Pancreas (tissue), 10 donors: Measurements from ENCODE around the gene MLLT10. TPM values are rescaled to one million over a fixed set of nuclear protein-coding genes. Genes with fewer than 3 reads are reported as not detected.

Source experiments
- ATAC-seq, 4 donors: fragments of 200-7000 bp; cut with Tn5 transposase; one replicate each; pipeline versions ENCODE4 v1.8.0 to v1.9.1; 2020; ENCODE audit warnings: mild to moderate bottlenecking in 4 of 4, moderate library complexity in 4 of 4
- DNase-seq, 6 donors: peaks; one replicate each; pipeline ENCODE4 v3.0.0-alpha.2; 2020
- FAIRE-seq: peaks from 2 replicates; lab custom pipeline; 2012; peaks lifted over from hg19 to GRCh38; lab: Jason Lieb, UNC
- H3K27ac ChIP-seq, 4 donors: fragments of 200-600 bp; sonication (generic); 1 replicate in 3 of 4; 2 replicates in 1 of 4; pipeline versions ENCODE4 v1.5.0 to v1.8.0; 2020
- H3K27me3 ChIP-seq, 4 donors: fragments of 200-600 bp; one replicate each; pipeline ENCODE4 v1.8.0; 2021
- H3K36me3 ChIP-seq, 3 donors: fragments of 200-600 bp; sonication (generic) in 1 of 3; one replicate each; pipeline versions ENCODE4 v1.5.0 to v1.8.0; 2020 to 2021
- H3K4me1 ChIP-seq, 3 donors: fragments of 200-600 bp; one replicate each; pipeline ENCODE4 v1.8.0; 2021
- H3K4me3 ChIP-seq, 4 donors: fragments of 200-600 bp; sonication (generic) in 2 of 4; one replicate each; pipeline versions ENCODE4 v1.5.0 to v1.8.0; 2020 to 2021
- H3K9me3 ChIP-seq, 4 donors: fragments of 200-600 bp; one replicate each; pipeline ENCODE4 v1.8.0; 2021
- WGBS, 2 donors: extraction: QIAGEN DNeasy Blood & Tissue Kit; methylation state at CpG; one replicate each; pipeline ENCODE4 v1.1.7; 2013; 5-methylcytosine and 5-hydroxymethylcytosine counted together
- intact Hi-C, 3 donors: fragments of 100-400 bp; cut with DNase I; formaldehyde crosslinking; loops; one replicate each; pipeline versions ENCODE4 v1.11.1 to v1.14.2; 2022
- polyA plus RNA-seq, 2 donors: library from polyadenylated mRNA; stranded (reverse); fragments of 200-250 nt; gene quantifications; one replicate each; pipeline ENCODE4 v1.2.3, GENCODE V29; 2013
- total RNA-seq, 6 donors: library from RNA; stranded (reverse); fragmentation: NEBNext Ultra II Directional in 4 of 6; extraction: Animal tissue kit (Norgen Biotek cat#: 25700) in 4 of 6; gene quantifications; one replicate each; pipeline versions ENCODE4 v1.2.1 to v1.2.4, GENCODE V29; 2021 to 2023
- TF ChIP-seq, protein P1 (sequence below), 4 donors: fragments of 200-600 bp; sonication (generic) in 3 of 4; IDR thresholded peaks; one replicate each; pipeline versions ENCODE4 v1.5.0 to v1.8.0; 2021; ENCODE audit warnings: antibody characterized with exemption in 4 of 4
- donor health status: healthy with polysubstance abuse.
- donor health status: DM: no; HTN: no; CAD: no; lungs with moderate emphysema.
- donor health status: DM: no; HTN: no; CAD: no.
- donor health status: control.
- donor health status: control.
- donor health status: Bipolar disorder and iron deficiency.
- donor health status: DM: yes; HTN: yes; CAD: no.
- donor health status: DM: no; HTN: no; CAD: no.
- donor health status: DM: no; HTN: no; CAD: no.
- donor health status: DM: yes; HTN: yes; CAD: no.

Gene MLLT10
- 10 to 100 TPM; 10.7 to 25.1 (median 15.4) TPM for total RNA-seq
- polyA plus RNA-seq: 10 to 100 TPM; 11.3 to 14.5 TPM

- intact Hi-C loops: no loop called here
- Histone ChIP-seq H3K36me3 (no peaks in the 10 kb centered on the region), H3K27ac (peak within 1 kb of the TSS; percentile 94 to 99 (median 98)), H3K4me1 (peaks cover 15 to 30% (median 16%) of the 10 kb centered on the region in 3 donors), H3K27me3 (no peaks in the 10 kb centered on the region), H3K9me3 (no peaks in the 10 kb centered on the region), H3K4me3 (peak within 1 kb of the TSS; percentile 61 to 74 (median 66))
- TF ChIP-seq, protein P1, sequence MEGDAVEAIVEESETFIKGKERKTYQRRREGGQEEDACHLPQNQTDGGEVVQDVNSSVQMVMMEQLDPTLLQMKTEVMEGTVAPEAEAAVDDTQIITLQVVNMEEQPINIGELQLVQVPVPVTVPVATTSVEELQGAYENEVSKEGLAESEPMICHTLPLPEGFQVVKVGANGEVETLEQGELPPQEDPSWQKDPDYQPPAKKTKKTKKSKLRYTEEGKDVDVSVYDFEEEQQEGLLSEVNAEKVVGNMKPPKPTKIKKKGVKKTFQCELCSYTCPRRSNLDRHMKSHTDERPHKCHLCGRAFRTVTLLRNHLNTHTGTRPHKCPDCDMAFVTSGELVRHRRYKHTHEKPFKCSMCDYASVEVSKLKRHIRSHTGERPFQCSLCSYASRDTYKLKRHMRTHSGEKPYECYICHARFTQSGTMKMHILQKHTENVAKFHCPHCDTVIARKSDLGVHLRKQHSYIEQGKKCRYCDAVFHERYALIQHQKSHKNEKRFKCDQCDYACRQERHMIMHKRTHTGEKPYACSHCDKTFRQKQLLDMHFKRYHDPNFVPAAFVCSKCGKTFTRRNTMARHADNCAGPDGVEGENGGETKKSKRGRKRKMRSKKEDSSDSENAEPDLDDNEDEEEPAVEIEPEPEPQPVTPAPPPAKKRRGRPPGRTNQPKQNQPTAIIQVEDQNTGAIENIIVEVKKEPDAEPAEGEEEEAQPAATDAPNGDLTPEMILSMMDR (IDR thresholded peaks at IDR 0.05): peak in 1 of 4 donors; percentile 9
- ATAC-seq (peak; percentile 88 to 94 (median 92)), DNase-seq (peak; percentile 96 to 98 (median 96)), FAIRE-seq (no peak)
- 1% methylated on average over 32 to 73 of the region's 74 CpGs for WGBS, 2 donors
Observed at GRCh38 chr10:21533467-21534279, at the start of gene MLLT10. Gene MLLT10 (plus strand): TSS chr10:21534232. CDS start chr10:21534645, 413 bp downstream.

DNA sequence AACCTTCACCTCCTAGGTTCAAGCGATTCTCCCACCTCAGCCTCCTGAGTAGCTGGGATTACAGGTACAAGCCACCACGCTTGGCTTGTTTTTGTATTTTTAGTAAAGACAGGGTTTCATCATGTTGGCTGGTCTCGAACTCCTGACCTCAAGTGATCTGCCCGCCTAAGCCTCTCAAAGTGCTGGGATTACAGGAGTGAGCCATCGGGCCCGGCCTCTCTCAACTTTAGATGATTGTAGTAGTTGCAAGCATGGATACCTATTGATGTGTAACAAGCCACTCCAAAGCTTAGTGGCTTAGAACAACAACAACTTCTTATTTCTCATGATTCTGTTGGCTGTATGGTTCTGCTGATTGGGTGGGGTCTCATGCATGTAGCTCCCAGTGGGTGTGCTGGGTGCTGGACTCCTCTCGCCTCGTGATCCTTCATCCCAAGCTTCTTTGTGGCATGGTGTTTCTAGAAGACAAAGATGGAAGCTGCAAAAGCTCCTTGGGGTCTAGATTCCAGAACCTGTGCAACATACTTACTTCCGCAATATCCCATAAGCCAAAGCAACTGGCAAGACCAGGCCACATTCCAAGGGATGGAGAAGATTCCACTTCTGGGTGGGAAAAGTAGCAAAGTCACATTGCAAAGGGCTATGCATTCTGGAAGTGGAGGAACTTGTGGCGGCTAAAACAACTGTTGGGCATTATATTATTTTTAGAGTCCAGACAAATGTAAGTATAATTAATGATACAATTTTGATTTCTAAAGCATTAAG is 46.4 kb upstream of the MLLT10 start:
- Histone ChIP-seq H3K4me3 (no peak overlapping the region), H3K27me3 (peaks cover 0 to 8% (median 0%) of the 10 kb centered on the region in 4 donors), H3K9me3 (no peaks in the 10 kb centered on the region), H3K36me3 (no peaks in the 10 kb centered on the region), H3K27ac (no peak overlapping the region), H3K4me1 (no peaks in the 10 kb centered on the region)
- 94 to 95% methylated on average over 10 of the region's 10 CpGs for WGBS, 2 donors
- ATAC-seq (no peak), FAIRE-seq (no peak), DNase-seq (no peak)
- TF ChIP-seq, protein P1 (IDR thresholded peaks at IDR 0.05): no peak
- intact Hi-C loops: no loop called here

DNA sequence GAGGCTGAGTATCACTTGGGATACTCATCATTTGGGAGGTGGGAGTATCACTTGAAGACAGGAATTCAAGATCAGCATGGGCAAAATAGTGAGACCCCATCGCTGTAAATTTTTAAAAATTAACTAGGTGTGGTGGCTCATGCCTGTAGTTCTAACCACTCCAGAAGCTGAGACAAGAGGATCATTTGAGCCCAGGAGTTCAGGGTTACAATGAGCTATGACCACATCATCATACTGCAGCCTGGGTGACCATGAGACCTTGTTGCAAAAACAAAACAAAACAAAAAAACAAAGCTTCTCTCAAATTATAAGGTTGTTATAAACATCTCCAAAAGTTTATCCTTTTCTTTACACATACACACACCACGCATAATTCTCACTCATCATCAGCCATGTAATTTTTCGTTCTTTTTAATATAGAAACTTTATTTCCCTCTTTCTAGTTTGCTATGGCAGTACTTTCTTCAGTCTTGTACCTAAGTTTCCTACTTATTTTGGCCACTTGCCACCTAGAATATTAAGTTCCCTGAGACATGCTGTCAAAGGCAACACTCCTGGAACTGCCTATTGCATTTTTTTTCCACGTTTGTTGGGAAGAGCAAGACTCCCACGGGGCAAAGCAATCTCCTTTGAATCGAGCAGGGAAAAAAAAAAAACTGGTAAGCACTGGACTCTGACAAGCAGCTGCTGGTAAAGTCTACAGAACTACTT is 45.6 kb upstream of the MLLT10 start:
- TF ChIP-seq, protein P1 (IDR thresholded peaks at IDR 0.05): no peak
- Histone ChIP-seq H3K4me3 (no peak overlapping the region), H3K27ac (no peak overlapping the region), H3K36me3 (no peaks in the 10 kb centered on the region), H3K27me3 (peaks cover 0 to 8% (median 0%) of the 10 kb centered on the region in 4 donors), H3K9me3 (no peaks in the 10 kb centered on the region), H3K4me1 (no peaks in the 10 kb centered on the region)
- intact Hi-C loops: no loop called here
- FAIRE-seq (no peak), DNase-seq (no peak), ATAC-seq (no peak)
- WGBS, 2 donors: 47 to 57% methylated on average over 6 of the region's 6 CpGs

DNA sequence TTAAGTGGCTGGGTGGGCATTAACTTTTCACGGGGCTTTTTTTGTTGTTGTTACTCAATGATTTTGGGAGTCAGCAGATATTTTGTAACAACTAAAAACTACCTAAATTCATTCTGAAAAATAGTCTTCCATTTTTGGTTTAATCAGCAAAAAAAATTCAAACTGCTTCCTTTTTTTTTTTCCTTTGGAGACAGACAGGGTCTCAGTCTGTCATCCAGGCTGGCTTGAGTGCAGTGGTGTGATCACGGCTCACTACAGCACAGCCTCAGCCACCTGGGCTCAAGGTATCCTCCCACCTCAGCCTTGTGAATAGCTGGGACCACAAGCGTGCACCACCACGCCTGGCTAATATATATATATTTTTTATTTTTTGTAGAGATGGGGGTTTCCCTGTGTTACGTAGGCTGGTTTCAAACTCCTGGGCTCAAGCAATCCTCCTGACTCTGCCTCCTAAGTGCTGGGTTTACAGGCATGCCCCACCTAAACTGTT is 45.0 kb upstream of the MLLT10 start:
- TF ChIP-seq, protein P1 (IDR thresholded peaks at IDR 0.05): no peak
- ATAC-seq (no peak), DNase-seq (no peak), FAIRE-seq (no peak)
- no peak overlapping the region for H3K27ac ChIP-seq
- H3K4me3 ChIP-seq: no peak overlapping the region
- H3K4me1 ChIP-seq: no peaks in the 10 kb centered on the region
- intact Hi-C loops: no loop called here
- no peaks in the 10 kb centered on the region for H3K9me3 ChIP-seq
- peaks cover 0 to 8% (median 0%) of the 10 kb centered on the region in 4 donors for H3K27me3 ChIP-seq
- H3K36me3 ChIP-seq: no peaks in the 10 kb centered on the region
- WGBS, 2 donors: 79 to 88% methylated on average over 5 of the region's 5 CpGs
